ENCODE results near the gene STAT1.

Gene STAT1

DNA sequence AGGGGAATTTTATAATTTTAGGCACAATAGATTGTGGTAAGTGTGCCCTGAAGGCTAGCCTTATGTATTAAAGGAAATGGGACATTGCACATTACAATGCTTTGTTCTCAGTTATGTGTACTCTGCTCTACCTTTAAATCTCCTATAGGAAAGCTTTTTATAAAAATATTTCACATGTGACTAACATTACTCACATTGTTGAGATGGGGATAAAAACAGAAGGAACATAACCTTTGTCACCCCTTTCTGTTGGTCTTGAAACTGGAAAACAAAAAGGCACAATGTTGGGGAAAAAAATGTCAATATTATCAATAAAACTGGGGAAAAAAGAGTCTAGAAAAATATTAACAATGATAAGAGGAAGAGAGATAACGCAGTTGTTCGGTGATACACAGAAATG is 17.3 kb upstream of the STAT1 start:
- DNase-seq (ENCODE audit: low read depth in 2 of 2) = no peak

DNA sequence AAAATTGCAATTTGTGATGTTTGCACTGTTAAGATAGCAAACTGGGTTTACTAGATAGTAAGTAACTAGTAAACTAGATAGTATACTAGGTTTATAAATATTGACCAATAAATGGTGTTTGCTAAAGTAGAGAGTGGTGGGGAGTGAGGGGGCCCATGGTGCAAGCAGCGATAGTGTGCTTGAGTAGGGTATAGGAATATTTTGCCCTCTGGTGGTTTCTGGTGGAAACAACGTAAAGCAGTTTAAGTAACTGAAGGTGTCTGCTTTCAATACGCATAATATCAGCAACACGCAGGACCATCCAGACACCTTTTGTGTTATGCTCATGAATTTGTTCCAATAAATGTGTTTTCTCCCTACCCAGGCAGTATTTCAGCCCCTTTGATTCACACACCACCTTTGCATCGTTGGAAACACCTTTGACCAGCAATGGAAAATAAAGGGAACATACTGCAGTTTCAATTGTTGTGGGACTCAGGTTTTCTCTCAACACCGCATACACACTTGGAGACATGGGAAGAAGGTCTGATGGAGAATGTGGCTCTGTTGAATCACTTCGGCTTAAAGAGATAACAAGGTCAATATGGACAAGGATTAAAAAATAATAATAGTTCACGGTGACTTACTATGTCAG is 16.7 kb upstream of the STAT1 start:
- no peak for DNase-seq (ENCODE audit: low read depth in 2 of 2)

DNA sequence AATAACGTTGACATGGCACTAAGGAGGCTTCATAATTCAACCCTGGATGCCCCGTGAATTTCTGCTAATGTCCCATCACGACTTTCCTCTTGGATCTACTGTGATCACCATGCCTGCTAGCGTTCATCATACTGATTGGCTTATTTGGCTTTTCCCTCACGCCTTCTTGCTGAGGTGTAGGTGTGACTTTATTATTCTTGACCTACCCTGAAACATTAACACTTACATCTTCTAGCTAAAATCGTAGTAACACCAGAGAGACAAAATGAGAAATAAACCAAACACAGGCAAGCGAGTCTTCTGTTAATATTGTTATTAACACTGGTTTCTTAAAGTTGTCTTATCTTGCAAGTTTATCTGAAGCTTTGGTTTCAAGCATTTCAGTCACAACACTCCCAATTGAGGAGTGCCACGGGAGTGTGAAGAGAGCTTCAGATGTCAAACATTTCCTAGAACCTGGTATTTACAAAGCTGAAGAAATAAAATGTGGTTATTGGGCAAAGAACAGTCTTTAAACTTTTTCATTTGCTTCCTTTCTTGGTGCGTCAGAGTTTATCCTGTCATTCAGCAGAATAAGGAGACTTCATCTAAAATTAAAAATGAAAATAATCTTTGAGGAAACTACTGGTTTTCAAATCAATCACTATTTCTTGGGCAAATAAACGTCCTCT is 15.4 kb upstream of the STAT1 start:
- DNase-seq (ENCODE audit: low read depth in 2 of 2) = no peak

DNA sequence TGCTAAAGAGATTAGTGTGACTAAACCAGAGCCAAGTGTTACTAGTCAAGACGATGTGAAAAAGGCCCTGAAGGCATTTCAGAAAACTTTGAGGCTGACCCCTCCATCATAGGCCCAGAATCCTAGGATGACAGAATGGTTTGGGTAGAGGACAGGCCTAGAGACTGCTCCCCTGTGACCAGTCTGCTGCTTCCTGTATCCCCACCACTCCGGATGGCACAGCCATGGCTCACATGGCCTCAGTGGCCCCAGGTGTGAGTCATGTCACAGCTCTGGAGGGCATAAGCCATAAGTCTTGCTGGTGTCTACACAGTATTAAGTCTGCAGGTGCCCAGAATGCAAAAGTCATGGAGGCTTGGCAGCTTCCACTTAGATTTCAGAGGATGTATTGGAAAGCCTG is 12.4 kb upstream of the STAT1 start:
- no peak for DNase-seq (ENCODE audit: low read depth in 2 of 2)

DNA sequence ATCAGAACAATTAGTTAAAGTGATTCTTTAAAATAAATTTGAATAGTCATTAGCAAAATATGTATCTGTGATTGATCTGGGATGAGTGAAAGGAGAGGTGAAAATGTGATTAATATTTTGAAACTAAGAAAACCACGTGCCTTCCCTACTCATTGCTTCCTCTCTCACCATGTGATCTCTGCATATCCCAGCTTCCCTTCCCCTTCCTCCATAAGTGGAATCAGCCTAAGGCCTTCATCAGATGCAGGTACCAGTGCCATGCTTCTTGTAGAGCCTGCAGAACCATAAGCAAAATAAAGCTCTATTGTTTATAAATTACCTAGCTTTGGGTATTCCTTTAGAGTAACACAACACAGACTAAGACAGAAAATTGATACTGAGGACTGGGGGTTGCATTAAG is 11.2 kb upstream of the STAT1 start:
- DNase-seq (ENCODE audit: low read depth in 2 of 2) = no peak

DNA sequence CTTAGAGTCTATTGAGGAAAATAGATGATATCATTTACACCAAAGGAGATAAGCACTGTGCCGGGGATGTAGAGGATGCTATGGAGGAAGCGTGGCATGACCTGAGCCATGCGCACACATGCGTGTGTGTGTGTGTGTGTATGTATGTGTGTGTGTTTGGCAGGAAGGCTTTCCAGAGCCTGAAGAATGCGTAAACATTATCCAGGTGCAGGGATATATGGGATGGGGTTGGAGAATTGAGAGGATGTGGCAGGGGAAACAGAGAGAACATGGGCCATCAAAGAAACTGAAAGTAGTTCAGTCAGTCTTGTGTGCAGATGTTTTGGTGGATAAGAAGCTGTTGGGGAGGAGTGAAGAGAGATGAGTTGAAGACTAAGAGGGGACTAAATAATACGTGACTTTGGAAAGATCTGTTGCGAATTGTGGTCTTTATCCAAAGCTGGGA is 9.3 kb upstream of the STAT1 start:
- DNase-seq (ENCODE audit: low read depth in 2 of 2) = no peak

DNA sequence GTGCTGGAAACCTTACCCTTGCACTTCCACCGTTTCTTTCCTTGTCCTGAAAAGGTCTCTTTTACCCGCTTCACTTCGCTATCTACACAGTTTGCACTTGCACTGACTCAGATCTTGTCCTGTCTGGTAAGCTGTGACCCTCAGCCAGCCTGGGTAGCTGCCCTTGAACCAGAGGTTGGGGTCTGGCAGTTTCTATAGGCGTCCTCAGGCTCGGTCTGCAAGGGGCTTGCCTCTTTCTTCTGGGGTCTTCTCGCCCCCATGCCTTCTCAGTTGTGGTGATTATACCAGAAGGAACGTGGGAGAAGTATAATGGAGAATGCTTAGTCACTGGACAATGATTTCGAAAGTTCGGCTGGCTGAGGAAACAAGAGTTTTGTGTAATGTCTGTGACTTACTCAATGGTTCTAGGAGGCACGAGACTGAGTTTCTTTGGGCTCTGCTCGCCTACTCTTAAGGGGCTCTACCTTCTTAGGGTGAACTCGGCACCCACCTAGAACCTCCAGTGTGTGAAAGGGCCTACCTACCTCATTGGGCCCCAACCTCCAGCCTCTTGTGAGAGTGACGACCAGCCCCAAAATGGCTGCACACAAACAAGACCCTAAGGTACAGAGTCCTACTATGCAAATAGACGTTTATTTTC is 6.9 kb upstream of the STAT1 start:
- DNase-seq (ENCODE audit: low read depth in 2 of 2) = no peak

DNA sequence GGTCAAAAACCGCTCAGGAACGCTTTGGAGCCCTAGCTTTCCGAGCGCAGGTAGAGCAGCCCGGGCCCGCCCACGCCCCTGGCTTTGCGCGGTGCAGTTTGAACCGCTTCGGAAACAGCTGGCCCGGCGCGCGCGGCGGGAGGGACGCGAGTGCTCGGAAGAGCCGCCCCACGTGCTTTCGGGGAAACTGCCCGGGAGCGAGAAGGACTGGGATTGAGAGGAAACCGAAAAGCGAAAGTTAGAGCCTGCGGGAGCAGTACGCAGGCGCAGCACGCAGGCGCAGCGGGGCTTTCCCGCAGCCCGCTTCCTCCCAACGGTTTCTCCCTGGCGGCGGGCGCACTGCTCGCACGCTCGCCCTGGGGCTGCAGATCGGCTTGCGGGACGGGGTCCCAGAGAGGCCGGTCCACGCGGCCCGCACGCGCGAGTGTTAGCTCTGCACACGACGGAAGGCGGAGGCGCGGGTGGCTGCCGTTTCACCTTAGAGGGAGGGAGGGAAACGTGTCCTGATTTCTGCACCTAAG is 6.3 kb upstream of the STAT1 start:
- DNase-seq (ENCODE audit: low read depth in 2 of 2) = peak; percentile 85 to 89

DNA sequence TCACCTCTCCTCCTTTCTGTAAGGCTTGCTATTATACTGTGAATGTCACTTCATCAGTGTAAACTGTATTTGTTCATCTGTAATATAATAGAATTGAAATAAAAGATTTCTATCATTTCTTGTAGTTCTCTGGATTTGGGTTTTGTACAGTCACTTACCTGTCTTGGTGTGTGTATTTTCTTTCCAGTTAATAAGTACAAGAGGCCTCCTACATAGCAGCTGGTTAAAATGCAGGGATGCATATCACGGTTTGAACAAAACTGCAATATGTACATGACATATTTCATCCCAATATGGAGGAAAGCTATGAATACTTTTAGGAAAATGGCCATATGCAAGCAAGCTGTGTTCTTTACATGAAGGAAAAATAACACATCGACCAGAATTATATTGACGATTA is 5.4 kb upstream of the STAT1 start:
- no peak for DNase-seq (ENCODE audit: low read depth in 2 of 2)

DNA sequence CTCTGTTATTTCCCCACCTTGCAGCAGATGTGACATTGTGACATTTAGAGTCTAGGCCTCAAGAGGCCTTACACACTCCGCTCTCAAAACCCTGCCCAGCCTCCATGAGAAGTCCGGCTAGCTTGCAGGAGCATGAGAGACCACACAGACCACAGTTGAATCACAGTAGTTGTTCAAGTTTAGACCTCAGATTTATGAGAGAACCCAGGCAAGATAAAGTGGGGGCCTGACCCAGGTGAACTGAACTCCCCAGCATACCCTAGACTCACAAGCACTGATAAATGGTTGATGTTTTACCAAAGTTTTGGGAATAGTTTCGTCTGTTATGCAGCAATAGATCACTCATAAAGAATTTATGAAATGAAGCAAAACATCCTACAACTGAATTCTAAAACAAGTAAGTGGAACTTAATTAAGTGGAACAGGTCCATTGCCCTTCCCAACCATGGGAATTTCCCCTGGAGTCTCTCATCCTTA is 4.7 kb upstream of the STAT1 start:
- DNase-seq (ENCODE audit: low read depth in 2 of 2) = no peak

DNA sequence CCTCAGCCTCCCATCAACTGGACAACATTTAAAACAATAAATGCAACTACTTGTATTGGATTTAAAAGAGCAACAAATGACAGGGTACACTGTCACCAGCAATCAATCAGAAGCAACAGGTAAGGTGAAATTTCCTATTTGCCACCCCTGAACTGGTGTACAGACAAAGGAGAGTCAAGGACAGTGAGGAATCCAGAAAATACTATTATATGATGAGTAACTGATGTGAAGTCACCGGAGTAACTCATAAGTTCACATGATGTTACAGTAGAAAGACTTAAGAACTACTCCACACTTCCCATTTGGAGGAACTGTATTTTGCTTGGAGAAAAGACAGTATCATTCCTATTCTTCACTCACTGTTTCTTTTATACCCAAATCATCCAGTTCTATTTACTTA is 4.1 kb upstream of the STAT1 start:
- DNase-seq (ENCODE audit: low read depth in 2 of 2) = no peak

DNA sequence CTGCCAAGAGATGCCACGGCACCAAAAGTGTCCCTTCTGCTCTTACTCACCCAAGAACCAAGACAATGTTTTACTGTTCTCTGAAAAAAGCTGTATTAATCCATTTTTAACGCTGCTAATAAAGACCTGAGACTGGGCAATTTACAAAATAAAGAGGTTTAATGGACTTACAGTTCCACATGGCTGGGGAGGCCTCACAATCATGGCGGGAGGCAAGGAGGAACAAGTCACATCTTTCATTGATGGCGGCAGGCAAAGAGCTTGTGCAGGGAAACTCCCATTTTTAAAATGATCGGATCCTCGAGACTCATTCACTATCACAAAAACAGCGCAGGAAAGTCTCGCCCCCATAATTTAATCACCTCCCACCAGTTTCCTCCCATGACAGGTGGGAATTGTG is 1.9 kb upstream of the STAT1 start:
- DNase-seq (ENCODE audit: low read depth in 2 of 2) = no peak

DNA sequence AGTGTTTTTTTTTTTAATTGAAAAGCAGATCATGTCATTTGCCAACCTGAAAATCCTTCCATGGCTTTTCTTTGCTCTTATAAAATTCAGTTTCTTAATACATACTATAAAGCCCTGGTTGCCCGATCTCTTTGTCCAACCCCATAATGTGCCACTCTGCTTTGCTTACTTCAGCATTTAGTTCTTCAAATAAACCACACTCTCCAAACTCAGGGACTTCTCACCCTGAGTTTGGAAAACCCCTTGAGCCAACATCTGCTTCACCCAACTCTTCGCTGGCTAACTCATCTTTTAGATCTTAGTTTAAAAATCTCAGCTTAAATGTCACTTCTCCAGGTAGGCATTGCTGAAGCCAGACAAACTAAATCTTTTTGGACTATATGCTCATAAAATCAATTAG is 1.3 kb upstream of the STAT1 start:
- no peak for DNase-seq (ENCODE audit: low read depth in 2 of 2)

DNA sequence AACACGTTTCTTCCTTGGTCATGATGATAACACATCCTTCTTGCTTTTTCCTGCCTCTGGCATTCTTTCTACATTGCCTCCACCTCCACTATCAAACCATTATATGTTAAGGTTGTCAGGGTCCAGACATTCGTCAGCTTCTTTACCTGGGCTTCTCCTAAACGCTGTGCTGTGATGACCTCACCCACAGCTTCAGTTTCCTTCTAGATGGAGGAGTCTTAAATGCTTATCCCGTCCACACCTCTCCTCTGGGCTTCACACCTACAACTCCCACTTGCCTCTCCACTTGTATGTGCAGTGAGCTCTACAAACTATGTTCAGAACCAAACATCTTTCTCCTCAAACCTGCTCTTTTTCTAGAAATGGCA is 666 bp upstream of the STAT1 start:
- no peak for DNase-seq (ENCODE audit: low read depth in 2 of 2)

DNA sequence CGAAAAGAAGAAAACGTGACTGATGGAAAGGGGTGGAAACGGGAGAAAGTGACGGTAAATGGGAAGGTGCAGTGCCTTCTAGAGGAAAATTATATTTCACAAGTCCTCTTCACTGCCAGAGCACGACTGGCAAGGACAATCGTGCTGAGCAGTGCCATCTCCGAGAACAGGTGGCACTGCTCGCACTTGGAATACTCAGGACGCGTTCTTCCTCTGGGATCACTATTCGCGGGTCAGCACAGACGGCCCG is 364 bp downstream of the STAT1 start:
- no peak for DNase-seq (ENCODE audit: low read depth in 2 of 2)

DNA sequence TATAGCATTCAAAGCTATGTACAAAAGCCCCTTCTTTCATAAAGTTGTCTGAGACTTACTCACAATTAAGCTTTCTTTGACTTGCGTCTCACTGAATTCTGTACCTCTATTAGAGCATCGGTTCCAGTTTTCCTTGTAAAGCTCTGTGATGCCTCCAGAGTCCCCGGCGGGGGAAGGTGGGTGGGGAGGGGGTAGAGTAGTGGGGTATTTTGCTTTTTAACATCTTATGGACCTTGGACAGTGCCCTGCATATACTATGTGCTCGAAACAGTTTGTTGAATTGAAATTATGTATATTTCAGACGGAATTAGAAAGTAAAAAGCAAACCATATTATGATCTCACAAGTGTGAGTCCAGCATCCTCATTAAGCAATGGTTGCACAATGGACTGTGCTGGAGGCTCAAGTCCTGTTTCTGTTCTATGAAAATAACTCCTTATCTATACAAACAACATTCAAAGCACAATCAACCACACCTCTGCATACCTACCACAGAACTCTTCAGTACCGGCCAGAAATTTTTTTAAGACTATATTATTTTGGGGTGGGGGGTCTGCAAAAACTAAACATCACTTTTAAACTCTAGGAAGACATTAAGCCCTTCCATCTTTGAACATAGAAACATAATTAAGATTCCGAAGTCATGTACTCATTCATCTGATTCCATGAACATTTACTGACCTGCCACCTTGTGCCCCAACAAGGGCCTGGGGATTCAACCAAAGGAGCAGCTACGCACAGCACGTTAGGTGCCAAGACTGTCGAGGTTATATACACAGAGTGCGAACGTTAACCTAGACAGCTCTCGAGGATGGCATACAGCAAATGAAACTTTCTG is 908 bp downstream of the STAT1 start:
- no peak for DNase-seq (ENCODE audit: low read depth in 2 of 2)

DNA sequence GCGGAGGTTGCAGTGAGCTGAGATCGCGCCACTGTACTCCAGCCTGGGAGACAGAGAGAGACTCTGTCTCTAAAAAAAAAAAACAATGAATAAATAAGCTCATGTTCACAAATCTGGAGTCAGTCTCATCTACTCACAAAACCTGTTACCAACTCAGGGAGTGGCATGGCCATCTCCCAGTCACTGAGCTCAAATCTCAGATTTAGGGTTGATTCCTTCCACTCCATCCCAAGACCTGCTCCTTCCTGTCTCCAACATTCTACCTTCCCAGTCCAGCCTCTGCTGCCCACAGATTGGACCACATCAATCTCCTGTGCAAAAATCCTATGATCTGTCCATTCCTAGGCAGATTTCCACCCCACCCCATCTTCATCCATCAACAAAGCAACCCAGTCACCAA is 1.6 kb downstream of the STAT1 start:
- DNase-seq (ENCODE audit: low read depth in 2 of 2) = no peak

DNA sequence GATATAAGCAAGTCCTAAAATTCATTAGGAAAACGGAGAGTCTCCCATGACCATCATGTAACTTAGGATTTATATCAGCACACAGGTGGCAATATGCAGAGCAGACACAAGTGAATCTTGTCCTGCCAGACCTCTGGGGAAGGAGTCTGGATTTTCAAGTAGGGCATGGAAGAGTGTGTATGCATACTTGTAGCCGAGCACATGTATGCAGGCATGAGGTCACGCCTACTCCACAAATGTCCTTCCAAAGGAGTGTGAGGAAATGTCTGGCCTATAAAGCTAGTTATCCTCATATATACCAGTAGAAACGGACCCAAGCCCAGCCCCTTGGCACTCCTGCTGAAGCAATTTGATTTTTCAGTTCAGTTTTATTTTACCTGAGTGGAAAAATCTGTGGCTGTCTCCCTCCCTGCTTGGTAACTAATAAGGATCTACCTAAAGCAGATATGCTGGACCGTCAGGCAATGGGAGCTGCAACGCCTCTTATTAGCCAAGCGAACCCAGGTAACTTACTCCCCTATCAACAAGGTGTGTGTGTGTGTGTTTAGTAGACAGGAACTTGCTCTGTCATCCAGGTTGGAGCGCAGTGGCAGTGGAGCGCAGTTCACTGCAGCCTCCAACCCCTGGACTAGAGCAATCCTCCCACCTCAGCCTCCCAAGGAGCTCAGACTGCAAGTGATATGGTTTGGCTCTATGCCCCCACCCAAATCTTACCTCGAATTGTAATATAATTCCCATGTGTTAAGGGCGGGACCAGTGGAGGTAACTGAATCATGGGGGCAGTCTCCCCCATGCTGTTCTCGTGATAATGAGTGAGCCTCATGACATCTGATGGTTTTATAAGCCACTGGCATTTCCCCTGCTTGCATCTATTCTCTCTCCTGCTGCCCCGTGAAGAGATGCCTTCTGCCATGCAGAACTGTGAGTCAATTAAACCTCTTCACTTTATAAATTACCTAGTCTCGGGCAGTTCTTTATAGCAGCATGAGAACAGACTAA is 2.8 kb downstream of the STAT1 start:
- no peak for DNase-seq (ENCODE audit: low read depth in 2 of 2)

DNA sequence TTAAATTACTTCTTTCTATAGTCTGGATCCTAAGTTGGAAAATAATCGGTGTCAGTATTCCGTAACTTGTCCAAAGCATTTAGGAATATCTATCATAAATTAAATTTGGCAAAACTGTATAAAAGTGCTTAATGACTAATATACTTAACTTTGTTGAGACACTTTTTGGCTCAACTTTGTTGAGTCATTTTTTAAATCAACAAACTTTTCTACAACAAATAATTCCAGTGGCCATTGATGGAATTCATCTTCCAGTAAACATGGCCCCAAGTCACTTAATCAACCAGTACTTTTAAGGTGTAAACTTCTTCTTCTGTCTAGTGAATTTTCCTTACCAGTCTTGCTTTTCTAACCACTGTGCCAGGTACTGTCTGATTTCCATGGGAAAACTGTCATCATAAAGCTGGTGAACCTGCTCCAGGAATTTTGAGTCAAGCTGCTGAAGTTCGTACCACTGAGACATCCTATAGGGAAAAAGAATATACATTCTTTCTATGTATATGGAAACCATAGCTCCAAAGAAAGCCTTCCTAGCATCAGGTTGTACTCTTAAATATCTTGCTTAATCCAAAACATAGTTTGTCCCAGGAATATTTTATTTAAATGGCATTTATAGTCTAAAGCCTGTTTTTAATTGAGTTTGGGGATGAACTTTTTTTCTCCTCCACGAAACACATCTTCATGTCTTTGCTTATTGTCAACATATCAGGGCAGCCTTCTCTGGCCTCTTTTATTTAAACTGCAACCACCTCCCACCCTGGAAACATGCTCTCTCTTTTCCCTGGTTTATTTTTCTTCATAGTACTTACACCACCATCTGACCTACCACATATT is 4.2 kb downstream of the STAT1 start:
- DNase-seq (ENCODE audit: low read depth in 2 of 2) = no peak

DNA sequence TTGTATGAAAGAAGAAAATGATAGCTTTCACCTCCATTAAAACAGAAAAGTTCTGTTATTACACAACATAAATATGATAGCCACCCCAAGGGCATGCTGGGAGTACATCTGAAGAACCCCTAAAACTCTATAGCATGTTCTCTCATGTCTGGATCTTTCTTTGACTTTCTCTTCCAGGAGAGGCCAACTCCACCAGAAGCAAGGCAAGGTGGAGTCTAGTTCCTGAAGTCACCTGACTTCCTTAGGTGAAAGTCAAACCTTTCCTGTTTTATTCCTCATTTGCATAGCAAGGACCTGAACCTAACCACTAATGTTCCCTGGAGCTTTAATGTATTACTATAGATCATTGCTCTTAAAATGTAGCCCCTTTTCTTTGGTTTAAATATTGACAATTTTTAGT is 5.7 kb downstream of the STAT1 start:
- no peak for DNase-seq (ENCODE audit: low read depth in 2 of 2)

Measured in activated CD8-positive, alpha-beta memory T cell treated with anti-CD3 and anti-CD28 coated beads for 4 hours (primary cell).